Spleen (tissue), 7 donors: Measurements from ENCODE around the gene APOB.

Experiments
- CTCF ChIP-seq, 11 experiments: fragments of 200-600 bp in 7 of 11; fragments of 450-650 bp in 4 of 11; sonication (generic) in 4 of 11; IDR thresholded peaks in 8 of 11; conservative IDR thresholded peaks in 3 of 11; 1 replicate in 7 of 11; 2 replicates in 4 of 11; pipeline versions ENCODE4 v1.4.0 to v1.8.0; 2016 to 2021; ENCODE audit warnings: antibody characterized with exemption in 11 of 11, inconsistent platforms in 4 of 11, mild to moderate bottlenecking in 1 of 11
- POLR2A ChIP-seq, 3 donors: fragments of 450-650 bp; IDR thresholded peaks; one replicate each; pipeline ENCODE4 v1.5.1; 2017; ENCODE audit warnings: antibody characterized with exemption in 3 of 3, mild to moderate bottlenecking in 1 of 3
- donor health status: DM: no; HTN: no; CAD: no; lungs with moderate emphysema.
- donor health status: DM: no; HTN: no; CAD: no.
- donor health status: DM: no; HTN: no; CAD: no.

GRCh38 chr2:21040468-21041377, 3.1 kb downstream of the APOB start:
- TF ChIP-seq POLR2A (IDR thresholded peaks at IDR 0.05) (no peak), CTCF (IDR thresholded peaks at IDR 0.05 in 8 of 11, conservative IDR thresholded peaks at IDR 0.05 in 3 of 11) (no peak)
